ENCODE data around the gene ITPKB.
A peak's percentile ranks its signal among the peaks of the same experiment; 100 is the strongest.

Gene ITPKB

GRCh38 chr1:226661271-226661670 lies 77.8 kb downstream of the ITPKB start:
- no peak for TF ChIP-seq CTCF (IDR thresholded peaks at IDR 0.05)
- H3K27ac ChIP-seq, result peak overlapping the region; percentile 91

GRCh38 chr1:226660410-226661182 lies 78.5 kb downstream of the ITPKB start:
- Histone ChIP-seq H3K4me3 (no peak overlapping the region), H3K27ac (peak overlapping the region; percentile 91)
- TF ChIP-seq CTCF (IDR thresholded peaks at IDR 0.05), result no peak
- no peak for DNase-seq (ENCODE audit: low spot score)

More at GRCh38 chr1:226661271-226661670, 77.8 kb downstream of the ITPKB start:
- H3K4me3 ChIP-seq, result no peak overlapping the region
- DNase-seq (ENCODE audit: low spot score), result no peak

DNA sequence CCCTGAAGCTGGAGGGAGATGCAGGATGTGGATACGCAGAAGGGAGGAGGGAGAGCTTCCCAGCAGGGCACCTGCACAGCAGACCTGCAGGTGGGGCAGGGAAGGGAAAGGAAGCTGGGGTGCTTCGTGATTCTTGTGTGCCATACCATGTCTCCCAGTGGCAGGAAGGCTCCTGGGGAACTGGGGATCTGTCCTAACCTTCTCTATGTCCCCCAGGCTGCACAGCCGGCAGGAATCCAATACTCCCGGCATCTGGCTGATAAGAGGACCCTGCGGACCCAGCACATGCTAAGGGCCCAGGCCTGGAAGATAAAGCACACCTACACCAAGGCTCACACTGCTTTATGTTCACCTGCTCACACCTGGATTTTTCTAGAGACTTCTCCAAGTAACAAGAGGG lies 79.4 kb downstream of the ITPKB start:
- no peak for DNase-seq (ENCODE audit: low spot score)
- H3K4me3 ChIP-seq, result no peak overlapping the region
- peak overlapping the region in 1 of 2 donors; percentile 91 for H3K27ac ChIP-seq
- TF ChIP-seq CTCF (IDR thresholded peaks at IDR 0.05), result no peak

DNA sequence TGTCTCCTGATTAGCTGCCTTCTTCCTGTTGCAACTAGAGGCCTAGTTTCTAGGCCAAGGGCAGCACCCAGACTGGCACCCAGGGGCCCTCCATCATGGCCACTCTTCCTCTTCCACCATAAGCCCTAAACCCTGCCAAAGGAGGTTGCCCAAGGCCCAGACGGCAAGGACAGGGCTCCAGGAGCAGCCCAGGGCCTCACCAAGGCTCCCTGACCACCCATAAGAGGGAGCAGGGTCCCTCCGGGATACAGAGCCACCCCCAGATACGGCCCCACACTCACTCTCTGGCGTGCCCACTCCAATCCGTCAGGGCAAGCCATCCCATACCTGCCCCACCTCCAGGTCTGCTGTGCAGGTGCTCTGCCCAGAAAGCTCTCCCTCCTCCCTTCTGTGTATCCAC lies 79.9 kb downstream of the ITPKB start:
- peak overlapping the region in 1 of 2 donors; percentile 1 for H3K27ac ChIP-seq
- TF ChIP-seq CTCF (IDR thresholded peaks at IDR 0.05), result no peak

DNA sequence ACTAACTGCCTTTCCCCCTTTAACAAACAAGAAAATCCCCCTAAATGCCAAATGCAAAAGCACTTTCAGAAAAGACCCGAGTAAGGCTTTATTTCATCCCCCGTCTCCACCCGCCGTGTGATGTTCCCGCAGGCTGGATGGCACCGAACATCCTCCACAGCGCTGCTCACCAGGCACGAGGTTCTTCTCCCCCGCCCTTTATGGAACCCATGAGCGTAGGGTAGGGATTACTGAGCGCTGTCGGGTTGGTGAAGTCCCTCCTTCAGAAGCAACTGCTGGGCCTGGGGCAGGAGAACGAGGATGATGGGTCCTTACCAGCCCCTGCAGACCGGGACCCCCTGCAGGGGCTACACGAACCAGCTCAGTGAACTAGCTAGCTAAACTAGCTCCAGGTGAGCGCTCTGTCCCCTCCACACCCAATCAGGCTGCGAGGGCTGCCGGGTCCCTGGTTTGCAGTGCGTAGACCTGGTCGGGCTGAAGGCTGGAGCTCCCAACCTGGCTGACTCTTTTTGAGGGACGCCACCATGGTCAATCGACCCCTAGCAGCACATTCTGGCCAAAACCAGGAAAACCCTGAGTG lies 80.4 kb downstream of the ITPKB start:
- TF ChIP-seq CTCF (IDR thresholded peaks at IDR 0.05), result no peak
- DNase-seq (ENCODE audit: low spot score), result no peak
- Histone ChIP-seq H3K27ac (peak overlapping the region in 1 of 2 donors; percentile 19), H3K4me3 (no peak overlapping the region)

More for the DNA sequence above, 79.9 kb downstream of the ITPKB start:
- no peak overlapping the region for H3K4me3 ChIP-seq
- DNase-seq (ENCODE audit: low spot score), result no peak

GRCh38 chr1:226657895-226658545 lies 81.1 kb downstream of the ITPKB start:
- Histone ChIP-seq H3K4me3 (no peak overlapping the region), H3K27ac (peak overlapping the region; percentile 38 to 49)
- TF ChIP-seq CTCF (IDR thresholded peaks at IDR 0.05), result no peak
- DNase-seq (ENCODE audit: low spot score), result no peak

Data from coronary artery (tissue), 2 donors.